Ectodermal cell (in vitro differentiated cells): ENCODE measurements around the gene PIK3R6.
"Not testable (repeated sequence)": the region's sequence is repeated elsewhere in the genome, so short reads cannot be mapped to it uniquely, and the experiment has no call there.

ENCODE experiments used
- H3K27ac ChIP-seq: 2 replicates; pipeline ENCODE4 v1.7.0; 2013; ENCODE audit warnings: mild to moderate bottlenecking, low read depth, low read length; ENCODE audit not compliant: insufficient read depth, poor library complexity, severe bottlenecking
- H3K27me3 ChIP-seq: 2 replicates; pipeline ENCODE4 v1.7.0; 2013; ENCODE audit warnings: mild to moderate bottlenecking, low read length; ENCODE audit not compliant: insufficient read depth, control insufficient read depth, poor library complexity, severe bottlenecking
- H3K36me3 ChIP-seq: one replicate; pipeline ENCODE4 v1.7.0; 2013; ENCODE audit warnings: low read length; ENCODE audit not compliant: control insufficient read depth, insufficient read depth
- H3K4me1 ChIP-seq: one replicate; pipeline ENCODE4 v1.7.0; 2013; ENCODE audit warnings: low read length; ENCODE audit not compliant: control insufficient read depth, insufficient read depth
- H3K4me3 ChIP-seq: 2 replicates; pipeline ENCODE4 v1.7.0; 2013; ENCODE audit warnings: low read depth, low read length, control low read depth; ENCODE audit not compliant: insufficient read depth
- H3K9me3 ChIP-seq: 2 replicates; pipeline ENCODE4 v1.7.0; 2013; ENCODE audit warnings: mild to moderate bottlenecking, low read length, moderate library complexity; ENCODE audit not compliant: control insufficient read depth
- WGBS, 2 experiments: methylation state at CpG; one replicate each; pipeline ENCODE4 v1.1.7; 2013; ENCODE audit warnings: missing lambda C conversion rate in 2 of 2; 5-methylcytosine and 5-hydroxymethylcytosine counted together

PIK3R6 gene

DNA sequence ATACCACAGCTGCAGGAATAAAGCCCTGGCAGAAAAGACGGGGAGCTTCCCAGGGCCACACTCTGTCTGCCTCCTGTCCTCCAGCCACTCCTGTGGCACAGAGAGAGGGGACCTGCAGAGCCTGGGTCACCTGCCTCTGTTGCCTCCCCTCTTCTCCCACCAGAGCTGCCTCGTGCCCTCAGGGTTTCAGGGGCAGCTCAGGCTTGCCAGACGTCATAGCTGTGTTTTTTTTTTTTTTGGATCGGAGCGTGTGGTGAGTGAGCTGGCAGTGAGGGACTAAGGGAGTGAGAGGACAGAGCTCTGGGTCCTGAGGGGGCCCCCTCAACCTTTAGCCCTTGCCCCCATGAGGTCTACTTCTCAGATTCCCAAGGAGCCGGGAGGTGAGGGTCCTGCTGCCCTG, 2.1 kb downstream of the PIK3R6 start:
- Histone ChIP-seq H3K36me3 (no peaks in the 10 kb centered on the region), H3K4me3 (no peak overlapping the region), H3K9me3 (no peaks in the 10 kb centered on the region), H3K4me1 (no peaks in the 10 kb centered on the region), H3K27ac (no peak overlapping the region), H3K27me3 (no peaks in the 10 kb centered on the region)
- WGBS, 2 experiments = 83 to 89% methylated on average over 4 to 6 of the region's 6 CpGs

DNA sequence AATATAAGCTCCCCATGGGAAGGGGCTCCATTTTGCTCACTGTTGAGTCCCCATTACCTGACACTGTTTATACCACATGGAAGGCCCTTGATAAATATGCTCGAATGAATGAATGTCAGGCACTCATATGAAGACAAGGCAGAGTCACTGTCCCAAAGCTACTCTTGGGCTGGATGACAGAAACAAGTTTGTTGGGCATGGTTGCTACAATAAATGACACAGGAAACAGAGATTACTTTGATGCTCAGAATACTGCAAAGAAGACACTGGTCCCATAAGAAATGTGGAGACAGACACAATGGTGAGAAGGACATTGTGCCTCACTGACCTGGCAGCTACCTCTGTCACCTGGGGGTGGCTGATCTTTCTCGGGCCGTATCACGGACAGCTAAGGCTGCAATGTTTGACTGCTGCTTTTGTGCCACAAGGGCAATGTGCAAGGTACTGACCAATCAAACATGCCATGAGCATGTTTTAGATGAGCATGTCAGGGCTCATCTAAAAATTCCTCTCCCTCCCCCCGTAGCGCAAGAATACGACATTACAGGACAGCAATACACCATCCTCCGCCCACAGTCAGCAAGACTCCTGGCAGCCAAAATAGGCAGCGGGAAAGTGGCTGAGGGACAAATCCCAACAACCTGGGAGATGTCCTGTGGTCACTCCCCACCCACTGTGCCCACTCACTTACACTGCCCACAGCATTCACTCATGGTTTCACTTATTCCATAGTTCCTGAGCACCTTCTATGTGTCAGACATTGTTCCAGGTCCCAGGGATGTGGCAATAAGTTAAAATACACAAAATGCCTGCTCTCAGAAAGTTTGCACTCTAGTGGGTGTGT, 5.0 kb downstream of the PIK3R6 start:
- Histone ChIP-seq H3K27me3 (no peaks in the 10 kb centered on the region), H3K9me3 (no peaks in the 10 kb centered on the region), H3K36me3 (no peaks in the 10 kb centered on the region), H3K4me3 (no peak overlapping the region), H3K27ac (no peak overlapping the region), H3K4me1 (peaks cover 11% of the 10 kb centered on the region)
- WGBS, 2 experiments = 89 to 90% methylated on average over 9 of the region's 9 CpGs

DNA sequence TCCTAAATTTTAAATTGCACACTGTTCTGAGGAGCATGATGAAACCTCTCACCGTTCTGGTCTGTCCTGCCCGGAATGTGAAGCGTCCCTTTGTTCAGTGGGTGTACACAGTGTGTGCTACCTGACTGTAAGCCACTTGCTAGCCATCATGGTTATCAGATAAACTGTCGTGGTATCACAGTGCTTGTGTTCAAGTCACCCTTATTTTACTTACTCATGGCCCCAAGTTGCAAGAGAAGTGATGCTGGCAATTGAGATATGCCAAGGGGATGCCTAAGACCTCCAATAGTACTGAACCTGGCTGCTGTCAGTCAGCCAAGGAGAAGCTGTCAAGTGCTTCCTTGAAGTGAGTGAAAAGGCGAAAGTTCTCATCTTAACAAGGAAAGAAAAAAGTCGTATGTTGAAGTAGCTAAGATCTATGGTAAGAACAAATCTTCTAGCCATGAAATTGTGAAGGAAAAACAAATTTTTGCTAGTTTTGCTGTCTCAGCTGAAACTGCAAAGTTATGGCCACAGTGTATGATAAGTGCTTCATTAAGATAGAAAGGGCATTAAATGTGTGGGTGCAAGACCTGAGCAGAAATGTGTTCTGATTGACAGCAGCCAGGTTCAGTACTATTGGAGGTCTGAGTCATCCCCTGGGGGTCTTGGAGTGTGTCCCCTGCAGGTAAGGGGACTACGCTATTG, 5.8 kb downstream of the PIK3R6 start:
- H3K27me3 ChIP-seq = no peaks in the 10 kb centered on the region
- H3K9me3 ChIP-seq = no peaks in the 10 kb centered on the region
- peaks cover 11% of the 10 kb centered on the region for H3K4me1 ChIP-seq
- no peak overlapping the region for H3K4me3 ChIP-seq
- H3K36me3 ChIP-seq = no peaks in the 10 kb centered on the region
- WGBS, 2 experiments = 89 to 94% methylated on average over 7 of the region's 7 CpGs
- no peak overlapping the region for H3K27ac ChIP-seq

DNA sequence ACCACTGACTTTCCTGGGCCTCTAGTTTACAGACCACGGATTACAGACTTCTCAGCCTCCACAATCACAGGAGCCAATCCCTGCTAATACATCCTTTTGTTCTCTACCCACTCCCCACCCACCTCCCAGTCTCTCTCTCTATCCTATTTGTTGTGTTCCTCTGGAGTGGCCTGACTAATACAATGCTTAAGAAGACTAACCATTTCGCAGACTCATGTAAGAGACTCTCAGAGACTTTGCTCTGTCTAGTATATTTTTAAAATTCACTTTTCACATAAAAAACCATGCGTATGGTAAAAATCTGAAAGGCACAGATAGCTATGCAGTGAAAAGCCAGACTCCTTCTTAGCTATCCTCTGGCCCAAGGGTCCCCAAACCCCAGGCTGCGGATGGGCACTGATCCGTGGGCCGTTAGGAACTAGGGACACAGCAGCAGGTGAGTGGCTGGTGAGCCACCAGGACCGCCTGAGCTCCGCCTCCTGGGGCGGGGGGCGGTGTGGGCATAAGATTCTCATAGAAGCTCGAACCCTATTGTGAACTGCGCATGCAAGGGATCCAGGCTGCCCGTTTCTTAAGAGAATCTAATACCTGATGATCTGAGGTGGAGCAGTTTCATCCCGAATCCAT, 7.6 kb downstream of the PIK3R6 start:
- 88 to 91% methylated on average over 14 of the region's 14 CpGs for WGBS, 2 experiments
- Histone ChIP-seq H3K27ac (no peak overlapping the region), H3K4me1 (peaks cover 11% of the 10 kb centered on the region), H3K9me3 (no peaks in the 10 kb centered on the region), H3K36me3 (no peaks in the 10 kb centered on the region), H3K4me3 (no peak overlapping the region), H3K27me3 (no peaks in the 10 kb centered on the region)

DNA sequence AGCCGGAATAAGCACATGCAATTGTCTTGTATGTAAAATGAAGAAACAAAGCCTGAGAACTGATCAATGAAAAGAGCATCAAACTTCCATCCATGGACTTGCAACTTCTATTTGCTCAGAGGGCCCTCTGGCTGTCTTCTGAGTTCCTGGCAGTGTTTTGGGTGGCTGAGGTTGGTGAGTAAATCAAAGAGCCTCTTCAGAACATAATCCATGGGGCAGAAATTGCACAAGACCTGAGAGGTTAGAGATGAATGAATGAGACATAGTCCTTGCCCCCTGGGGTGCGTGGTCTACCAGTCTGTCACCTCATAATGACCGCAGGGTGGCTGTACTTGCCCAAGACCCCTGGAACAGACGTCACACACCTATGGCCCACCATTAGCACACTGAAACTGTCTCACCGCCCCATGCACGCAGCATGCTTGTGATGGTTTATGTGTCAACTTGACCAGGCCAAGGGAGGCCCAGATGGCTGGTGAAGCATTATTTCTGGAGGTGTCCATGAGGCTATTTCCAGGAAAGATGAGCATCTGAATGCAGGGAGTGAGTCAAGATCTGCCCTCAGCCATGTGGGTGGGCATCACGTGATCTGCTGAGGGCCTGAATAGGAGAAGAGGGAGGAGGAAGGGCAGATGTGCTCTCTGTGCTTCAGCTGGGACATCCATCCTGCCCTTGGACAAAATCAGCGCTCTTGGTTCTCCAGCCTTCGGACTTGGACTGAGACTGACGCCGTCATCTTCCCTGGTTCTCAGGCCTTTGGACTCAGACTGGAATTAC, 8.3 kb downstream of the PIK3R6 start:
- Histone ChIP-seq H3K27ac (no peak overlapping the region), H3K27me3 (no peaks in the 10 kb centered on the region), H3K36me3 (no peaks in the 10 kb centered on the region), H3K4me1 (peaks cover 11% of the 10 kb centered on the region), H3K4me3 (no peak overlapping the region), H3K9me3 (no peaks in the 10 kb centered on the region)
- WGBS, 2 experiments = 90 to 93% methylated on average over 11 of the region's 11 CpGs

DNA sequence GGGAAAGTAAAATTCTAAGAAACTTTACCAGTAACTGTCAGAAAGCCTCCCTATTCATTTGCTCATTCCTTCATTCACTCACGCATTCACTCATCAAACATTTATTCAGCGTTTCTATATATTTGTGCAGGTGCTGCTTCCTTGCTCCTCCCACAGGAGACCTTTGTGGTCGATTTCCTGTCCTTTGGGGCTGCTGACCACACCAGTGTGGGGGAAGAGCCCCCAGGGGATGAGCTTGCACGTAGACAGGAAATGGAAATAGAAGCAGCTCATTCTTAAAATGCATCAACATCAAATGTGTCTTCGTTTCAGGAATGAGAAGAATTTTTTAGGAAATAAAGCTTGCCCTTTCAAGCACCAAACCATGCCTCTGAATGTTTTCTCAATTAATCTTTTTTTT, 9.6 kb downstream of the PIK3R6 start:
- WGBS, 2 experiments = 59 to 72% methylated on average over 5 of the region's 5 CpGs
- Histone ChIP-seq H3K9me3 (no peaks in the 10 kb centered on the region), H3K36me3 (no peaks in the 10 kb centered on the region), H3K27me3 (no peaks in the 10 kb centered on the region), H3K27ac (no peak overlapping the region), H3K4me3 (no peak overlapping the region), H3K4me1 (peaks cover 11% of the 10 kb centered on the region)

DNA sequence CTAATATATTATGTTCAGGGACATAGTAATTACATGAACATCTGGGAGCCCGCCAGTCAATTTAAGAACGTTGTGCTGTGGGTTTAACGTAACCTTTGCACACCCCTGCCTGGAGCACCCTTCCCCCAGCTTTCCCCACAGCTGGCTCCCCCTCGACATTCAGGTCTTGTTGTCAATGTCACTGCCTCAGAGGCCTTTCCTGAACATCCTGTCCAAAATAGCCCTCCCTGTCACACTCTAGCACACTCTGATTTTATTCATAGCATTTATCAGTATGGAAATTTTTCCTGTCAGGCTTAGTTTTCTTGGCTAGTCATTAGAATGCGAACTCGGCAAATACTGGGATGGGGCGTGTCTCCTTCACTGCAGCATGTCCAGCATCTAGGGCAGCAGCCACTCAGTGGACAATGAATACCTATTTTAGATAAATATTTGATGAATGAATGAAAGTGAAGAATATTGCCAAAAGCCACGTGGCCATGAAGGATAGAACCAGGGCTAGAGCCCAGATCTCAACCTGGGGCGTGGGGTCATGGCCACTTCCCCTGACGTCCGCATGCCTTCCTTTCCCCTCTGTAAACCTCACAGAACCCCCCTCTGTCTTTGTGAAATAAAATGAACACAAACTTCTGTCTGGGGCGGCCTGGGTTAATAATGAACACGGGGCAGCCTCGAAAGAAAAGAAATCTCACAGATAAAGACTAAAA, 10.5 kb downstream of the PIK3R6 start:
- Histone ChIP-seq H3K36me3 (no peaks in the 10 kb centered on the region), H3K4me1 (peaks cover 11% of the 10 kb centered on the region), H3K27ac (no peak overlapping the region), H3K27me3 (no peaks in the 10 kb centered on the region), H3K4me3 (no peak overlapping the region), H3K9me3 (no peaks in the 10 kb centered on the region)
- WGBS, 2 experiments = 80 to 83% methylated on average over 14 of the region's 14 CpGs

DNA sequence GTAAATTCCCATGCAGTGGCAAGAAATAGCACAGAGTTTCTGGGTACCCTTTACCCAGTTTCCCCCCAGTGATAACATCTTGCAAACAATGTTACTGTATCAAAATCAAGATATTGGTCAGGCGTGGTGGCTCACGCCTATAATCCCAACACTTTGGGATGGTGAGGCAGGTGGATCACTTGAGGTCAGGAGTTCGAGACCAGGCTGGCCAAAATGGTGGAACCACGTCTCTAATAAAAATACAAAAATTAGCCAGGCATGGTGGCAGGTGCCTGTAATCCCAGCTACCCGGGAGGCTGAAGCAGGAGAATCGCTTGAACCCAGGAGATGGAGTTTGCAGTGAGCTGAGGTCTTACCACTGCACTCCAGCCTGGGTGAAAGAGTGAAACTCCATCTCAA, 11.3 kb downstream of the PIK3R6 start:
- H3K36me3 ChIP-seq, H3K27me3 ChIP-seq, H3K4me3 ChIP-seq, H3K27ac ChIP-seq, H3K9me3 ChIP-seq: not testable (repeated sequence)
- 90 to 93% methylated on average over 6 of the region's 6 CpGs for WGBS, 2 experiments
- H3K4me1 ChIP-seq = peaks cover 11% of the 10 kb centered on the region

DNA sequence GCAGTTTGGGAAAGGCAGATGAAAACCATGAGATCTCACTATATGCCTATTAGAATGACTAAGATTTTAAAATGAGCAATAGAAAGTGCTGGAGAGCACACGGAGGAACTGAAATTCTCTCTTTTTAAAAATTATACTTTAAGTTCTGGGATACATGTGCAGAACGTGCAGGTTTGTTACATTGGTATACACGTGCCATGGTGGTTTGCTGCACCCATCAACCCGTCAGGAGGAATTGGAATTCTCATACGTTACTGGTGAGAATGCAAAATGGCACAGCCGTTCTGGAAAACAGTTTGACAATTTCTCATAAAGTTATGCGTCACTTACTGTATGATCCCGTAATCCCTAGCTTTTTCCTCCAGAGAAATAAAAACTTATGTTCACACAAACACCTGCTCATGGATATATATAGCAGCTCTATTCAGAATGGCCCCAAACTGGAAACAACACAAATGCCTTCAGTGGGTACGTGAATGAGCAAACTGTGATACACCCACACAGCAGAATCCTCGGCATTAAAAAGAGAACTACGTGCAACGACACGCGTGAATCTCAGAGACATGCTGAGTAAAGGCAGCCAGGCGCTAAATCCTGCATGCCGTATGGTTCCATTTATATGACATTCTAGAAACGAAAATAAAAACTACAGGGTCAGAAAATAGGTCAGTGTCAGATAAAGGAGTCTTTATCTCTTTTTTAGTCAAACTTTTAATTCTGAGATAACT, 11.8 kb downstream of the PIK3R6 start:
- WGBS, 2 experiments = 93% methylated on average over 17 of the region's 17 CpGs

More for the DNA sequence above, 11.8 kb downstream of the PIK3R6 start:
- Histone ChIP-seq H3K27ac (no peak overlapping the region), H3K4me1 (peaks cover 11% of the 10 kb centered on the region), H3K4me3 (no peak overlapping the region), H3K9me3 (no peaks in the 10 kb centered on the region), H3K36me3 (no peaks in the 10 kb centered on the region), H3K27me3 (no peaks in the 10 kb centered on the region)
